K562 (cell line): Measurements from ENCODE around the gene TAF15. TPM values are rescaled to one million over a fixed set of nuclear protein-coding genes. Genes with fewer than 3 reads are reported as not detected.

Experiments
- ATAC-seq: fragments of 200-7000 bp; cut with Tn5 transposase; 3 replicates; pipeline ENCODE4 v1.9.1; 2020; ENCODE audit warnings: moderate library complexity
- BruUV-seq: library from RNA; stranded (reverse); fragments of 400-500 nt; replicated peaks from 2 replicates; lab custom pipeline; 2021; lab: Mats Ljungman, UMichigan
- CTCF ChIA-PET: fragments of 300-600 bp; formaldehyde crosslinking; extraction: SDS; loops from one replicate; lab custom pipeline; 2021; ENCODE audit warnings: low intra/inter-chr PET ratio; lab: Yijun Ruan, JAX
- POLR2A ChIA-PET: fragments of 300-600, 350-650 bp; sonication (Branson Sonifier 250); formaldehyde crosslinking; extraction: SDS; loops from one replicate; lab custom pipeline; 2021; ENCODE audit warnings: antibody characterized with exemption, inconsistent platforms; lab: Yijun Ruan, JAX
- DNase-seq, 4 experiments: peaks; one replicate each; pipeline versions ENCODE4 v3.0.0 to v3.0.0-alpha.2; 2011 to 2018; ENCODE audit warnings: low spot score in 3 of 4, mixed read lengths in 3 of 4; ENCODE audit errors: extremely low read depth in 1 of 4
- FAIRE-seq: peaks from 2 replicates; lab custom pipeline; 2011; peaks lifted over from hg19 to GRCh38; lab: Jason Lieb, UNC
- H2AFZ ChIP-seq: 2 replicates; pipeline ENCODE4 v1.6.0; 2011; ENCODE audit warnings: low read depth, low read length, control low read depth, inconsistent platforms
- H3K27ac ChIP-seq: fragments of 200-600 bp; 3 replicates; pipeline ENCODE4 v1.8.0; 2011; ENCODE audit warnings: low read depth, mild to moderate bottlenecking, control low read depth, inconsistent platforms, low read length, moderate library complexity, mixed read lengths; ENCODE audit errors: extremely low read depth
- H3K27me3 ChIP-seq, 2 experiments: fragments of 300-600 bp in 1 of 2; 2 replicates in 1 of 2; 3 replicates in 1 of 2; pipeline versions ENCODE4 v1.6.0 to v1.8.0; 2011; ENCODE audit warnings: inconsistent platforms in 2 of 2, low read length in 2 of 2, mild to moderate bottlenecking in 1 of 2, mixed read lengths in 1 of 2, moderate library complexity in 1 of 2; ENCODE audit not compliant: control insufficient read depth in 2 of 2, insufficient read depth in 2 of 2
- H3K36me3 ChIP-seq: fragments of 300-600 bp; 3 replicates; pipeline ENCODE4 v1.8.0; 2011; ENCODE audit warnings: mild to moderate bottlenecking, low read length, inconsistent platforms; ENCODE audit not compliant: control insufficient read depth, insufficient read depth
- H3K4me1 ChIP-seq, 2 experiments: fragments of 200-600 bp in 1 of 2; replicated peaks in 1 of 2; 2 replicates in 1 of 2; 3 replicates in 1 of 2; pipeline versions ENCODE4 v1.5.1 to v1.8.0; 2011; ENCODE audit warnings: inconsistent platforms in 2 of 2, low read length in 2 of 2, mild to moderate bottlenecking in 1 of 2, mixed read lengths in 1 of 2, moderate library complexity in 1 of 2; ENCODE audit not compliant: control insufficient read depth in 2 of 2, insufficient read depth in 2 of 2
- H3K4me2 ChIP-seq: 2 replicates; pipeline ENCODE4 v1.6.1; 2011; ENCODE audit warnings: low read length, control low read depth, inconsistent platforms, mixed read lengths; ENCODE audit not compliant: insufficient read depth
- H3K4me3 ChIP-seq: fragments of 200-600 bp; sonication (generic), shearing (Covaris generic); 2 replicates; pipeline ENCODE4 v1.5.1; 2016; ENCODE audit warnings: control low read depth, inconsistent platforms
- H3K79me2 ChIP-seq: fragments of 200-600 bp; 3 replicates; pipeline ENCODE4 v1.8.0; 2011; ENCODE audit warnings: low read length, inconsistent platforms; ENCODE audit not compliant: control insufficient read depth, insufficient read depth
- H3K9ac ChIP-seq, 2 experiments: 2 replicates each; pipeline versions ENCODE4 v1.6.0 to v1.6.1; 2011; ENCODE audit warnings: low read depth in 2 of 2, low read length in 2 of 2, control low read depth in 1 of 2, inconsistent platforms in 1 of 2, mild to moderate bottlenecking in 1 of 2, mixed read lengths in 1 of 2; ENCODE audit not compliant: insufficient read depth in 1 of 2
- H3K9me1 ChIP-seq: one replicate; pipeline ENCODE4 v1.6.0; 2011; ENCODE audit warnings: inconsistent platforms, mild to moderate bottlenecking, low read length, moderate library complexity; ENCODE audit not compliant: control insufficient read depth, insufficient read depth
- H3K9me3 ChIP-seq: replicated peaks from 2 replicates; pipeline ENCODE4 v1.5.1; 2011; ENCODE audit warnings: low read depth, low read length, inconsistent platforms; ENCODE audit not compliant: control insufficient read depth, insufficient read depth
- H4K20me1 ChIP-seq: replicated peaks from 2 replicates; pipeline ENCODE4 v1.6.1; 2011; ENCODE audit warnings: low read length, inconsistent platforms, mixed read lengths; ENCODE audit not compliant: control insufficient read depth, insufficient read depth
- E2F5 ChIP-seq: sonication (generic); formaldehyde crosslinking; IDR thresholded peaks from 2 replicates; pipeline ENCODE4 v1.8.0; 2022; ENCODE audit warnings: mild to moderate bottlenecking, missing genetic modification reagents
- KDM1A ChIP-seq, 2 experiments: fragments of 450-650 bp; IDR thresholded peaks; 2 replicates each; pipeline ENCODE4 v1.6.1; 2016; ENCODE audit warnings: mild to moderate bottlenecking in 2 of 2
- WGBS: fragments of 100-300 bp; shearing (Covaris generic); methylation state at CpG from one replicate; pipeline ENCODE4 v1.1.6; 2016; ENCODE audit warnings: low coverage, mixed read lengths; ENCODE audit not compliant: insufficient coverage; ENCODE audit errors: missing lambda C conversion rate; 5-methylcytosine and 5-hydroxymethylcytosine counted together
- in situ Hi-C: fragments of 300-500 bp; cut with MboI; formaldehyde crosslinking; loops from 4 replicates; pipeline ENCODE4 v1.15.0; 2018; ENCODE audit warnings: inconsistent platforms, mixed read lengths
- intact Hi-C: fragments of 100-400 bp; cut with micrococcal nuclease; formaldehyde crosslinking; loops from 2 replicates; pipeline ENCODE4 v1.14.2; 2022
- polyA plus RNA-seq, 8 experiments: library from polyadenylated mRNA; depleted of rRNA in 4 of 8; stranded (reverse) in 5 of 8; unstranded in 3 of 8; fragments of >200 nt; fragmentation: Nextera tagmentation in 2 of 8; fragmentation: Illumina TruSeq in 1 of 8; extraction: Ambion mirVana in 2 of 8; extraction: Trizol in 1 of 8; gene quantifications; 2 replicates each; pipeline versions ENCODE4 v1.2.1 to v1.2.3, GENCODE V29; 2011 to 2014; ENCODE audit warnings: inconsistent platforms in 1 of 8, missing spikeins in 1 of 8
- total RNA-seq, 7 experiments: library from RNA; depleted of rRNA in 6 of 7; stranded (reverse); fragments of >200 nt in 6 of 7; fragmentation: Illumina TruSeq in 2 of 7; extraction: Trizol in 2 of 7; gene quantifications; 2 replicates each; pipeline versions ENCODE4 v1.2.1 to v1.2.3, GENCODE V29; 2011 to 2021; ENCODE audit warnings: low replicate concordance in 1 of 7

Gene TAF15
- total and polyA plus RNA-seq, 9 of the 15 experiments (the other 6 are each of a cell fraction or from before 2014, with no cell fraction given): 4.1 to 272 (median 56.8) TPM

- Histone ChIP-seq H3K27ac (no peak overlapping the region), H3K36me3 (no peaks in the 10 kb centered on the region), H3K4me2 (no peak overlapping the region), H3K9me1 (peaks cover 3% of the 10 kb centered on the region), H3K79me2 (no peaks in the 10 kb centered on the region), H4K20me1 (no peaks in the 10 kb centered on the region), H3K9me3 (no peaks in the 10 kb centered on the region), H2AFZ (no peak overlapping the region), H3K9ac (no peak overlapping the region; a peak in 1 of 4 replicates), H3K4me3 (no peak overlapping the region), H3K4me1 (peaks cover 0 to 22% of the 10 kb centered on the region in 2 experiments; a peak in 3 of 5 replicates), H3K27me3 (peaks cover 28 to 71% of the 10 kb centered on the region in 2 experiments; a peak in 4 of 5 replicates)
- ATAC-seq: no peak
- no peak for FAIRE-seq
- BruUV-seq: no TSS peak
- intact Hi-C loops (loop anchor here (10.0 kb wide), 1 partner anchor 178 kb away; the partner anchor contains the start of gene LYZL6), in situ Hi-C loops (loop anchor here (5.0 kb wide), 1 partner anchor 41 kb away; the partner anchor contains the start of gene TAF15)
- ChIA-PET CTCF (interaction anchor here (0.6 to 2.3 kb wide), 2 partner anchors 35 to 38 kb away, joined by 3 to 20 read pairs; no protein-coding TSS in a partner anchor), POLR2A (interaction anchor here (0.6 to 1.4 kb wide), 3 partner anchors 10 to 42 kb away, joined by 3 to 6 read pairs (median 3); partner anchors contain the start of gene TAF15)
- DNase-seq: no peak
- no peak for TF ChIP-seq E2F5 (CRISPR knock-in tag)
- TF ChIP-seq KDM1A (IDR thresholded peaks at IDR 0.05): no peak
- 2% methylated on average over 20 of the region's 24 CpGs for WGBS
These were observed 42.8 kb upstream of the TAF15 start for GRCh38 chr17:35766489-35766877.
